GM04504 (cell line): ENCODE measurements around the gene MIOX.

Experiments used
- DNase-seq: peaks from one replicate; pipeline ENCODE4 v3.0.0-alpha.2; 2012; ENCODE audit warnings: low read depth

Gene MIOX

DNA sequence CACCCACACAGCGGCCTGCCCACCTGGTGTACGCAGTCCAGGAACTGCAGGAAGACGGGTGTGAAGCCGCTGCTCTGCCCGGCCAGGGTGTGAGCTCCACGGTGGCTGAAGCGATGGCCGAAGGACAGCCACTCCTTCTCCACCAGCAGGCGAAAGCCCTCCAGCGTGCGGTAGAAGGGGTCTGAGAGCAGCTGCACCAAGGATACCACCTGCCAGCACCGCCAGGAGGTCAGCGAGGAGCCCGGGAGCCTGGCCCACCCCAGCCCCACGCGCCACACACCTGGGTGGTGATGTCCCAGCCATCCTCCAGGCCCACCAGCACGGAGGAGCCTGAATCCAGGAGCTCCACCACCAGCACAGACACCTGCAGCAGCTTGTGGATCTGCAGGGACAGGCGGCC is 31.5 kb upstream of the MIOX start:
- no peak for DNase-seq

DNA sequence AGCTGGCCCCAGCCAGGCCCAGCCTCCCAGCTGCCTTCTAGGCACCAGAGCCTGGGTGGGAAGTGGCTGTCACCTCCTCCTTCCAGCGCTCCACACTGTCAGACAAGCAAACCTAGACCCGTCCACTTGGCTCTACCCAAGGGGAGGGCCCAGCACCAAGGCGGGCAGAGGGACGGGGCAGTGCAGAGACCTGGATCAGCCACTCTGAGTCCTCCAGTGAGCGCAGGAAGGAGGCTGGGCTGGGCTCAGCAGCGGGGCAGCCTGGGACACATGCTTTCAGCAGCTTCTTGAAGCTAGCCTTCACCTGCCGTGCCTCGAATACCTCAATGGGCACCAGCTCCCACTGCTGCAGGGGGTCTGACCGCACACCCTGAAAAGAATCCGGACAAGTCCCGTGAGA is 30.6 kb upstream of the MIOX start:
- DNase-seq = no peak

DNA sequence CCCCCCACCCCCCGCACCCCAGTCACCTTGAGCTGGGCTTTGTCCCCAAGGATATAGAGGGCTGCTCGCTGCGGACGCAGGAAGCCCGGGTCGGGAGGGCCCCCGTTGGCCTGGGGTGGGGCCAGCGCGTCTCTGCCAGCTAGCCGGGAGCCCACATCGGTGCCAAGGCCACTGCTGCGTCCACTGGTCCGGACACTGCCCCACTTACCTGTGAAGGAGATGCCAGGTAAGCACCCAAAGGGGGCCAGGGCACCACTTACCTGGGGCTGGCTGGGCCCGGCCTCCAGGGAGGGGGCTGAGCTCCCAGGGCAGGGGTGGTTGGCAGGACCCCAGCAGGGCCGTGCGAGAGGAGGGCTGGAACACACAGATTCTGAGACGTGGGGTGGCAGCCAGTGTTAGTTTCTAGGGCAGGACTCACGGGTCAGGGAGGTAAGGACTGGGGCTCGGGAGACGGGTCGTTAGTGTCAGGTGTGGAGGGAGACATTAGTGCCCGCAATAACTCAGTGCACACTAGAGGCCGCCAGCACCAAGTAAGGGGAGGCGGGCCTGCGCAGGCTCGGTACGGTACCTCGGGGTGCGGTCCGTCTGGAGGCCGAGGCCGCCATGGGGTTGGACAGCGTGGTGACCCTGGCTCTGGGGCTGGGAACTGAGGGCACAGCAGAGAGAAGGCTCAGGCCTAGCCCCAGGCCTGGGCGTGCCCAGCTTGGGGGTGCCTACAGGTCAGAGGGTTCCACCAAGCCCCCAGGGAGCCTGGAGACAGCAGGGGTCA is 30.0 kb upstream of the MIOX start:
- DNase-seq = no peak

DNA sequence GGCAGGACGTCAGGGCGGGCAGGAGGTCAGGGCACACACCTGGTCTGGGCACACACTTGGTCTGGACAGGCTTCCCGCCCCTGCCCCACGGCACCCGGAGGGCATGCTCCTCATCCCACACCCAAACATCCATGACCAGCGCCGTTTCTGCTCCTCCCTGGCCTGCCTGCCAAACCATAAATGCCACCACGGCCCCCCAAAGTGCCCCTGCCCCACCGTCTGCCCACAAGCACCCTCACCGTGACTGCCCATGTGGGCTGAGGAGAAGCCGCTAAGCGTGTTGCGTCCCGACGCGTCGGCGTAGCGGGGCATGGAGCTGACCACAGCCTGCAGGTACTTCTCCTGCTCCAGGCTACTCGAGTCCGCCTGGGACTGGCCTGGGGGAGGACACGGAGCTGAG is 27.6 kb upstream of the MIOX start:
- DNase-seq = no peak

DNA sequence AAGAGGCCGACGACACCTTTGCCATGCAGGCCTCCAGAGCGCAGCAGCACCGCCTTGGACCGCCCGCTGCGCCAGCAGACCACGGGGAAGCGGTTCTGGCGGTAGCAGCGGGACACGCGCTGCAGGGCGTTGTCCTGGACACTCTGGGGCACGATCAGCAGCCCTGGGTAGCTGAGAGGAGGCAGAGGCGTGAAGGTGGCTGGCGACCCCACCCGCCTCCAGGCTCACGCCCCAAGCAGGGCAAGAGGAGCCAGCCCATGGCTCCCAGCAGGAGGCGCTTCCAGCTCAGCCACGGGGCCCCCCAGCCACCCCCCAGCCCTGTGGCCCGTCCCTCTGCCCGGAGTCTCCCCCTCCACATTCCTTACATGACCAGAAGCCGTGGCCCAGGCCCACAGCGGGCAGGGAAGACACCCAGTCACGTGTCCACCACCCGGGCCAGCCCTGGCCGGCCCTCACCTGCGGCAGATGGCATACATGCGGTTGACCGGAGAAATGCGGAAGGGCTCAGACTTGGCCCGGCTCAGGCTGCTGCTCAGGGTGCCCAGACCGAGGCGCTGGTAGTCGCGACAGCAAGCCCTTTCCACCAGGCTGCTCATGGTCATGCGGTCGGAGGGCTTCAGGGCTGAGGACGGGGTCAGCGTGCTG is 27.0 kb upstream of the MIOX start:
- DNase-seq = no peak

DNA sequence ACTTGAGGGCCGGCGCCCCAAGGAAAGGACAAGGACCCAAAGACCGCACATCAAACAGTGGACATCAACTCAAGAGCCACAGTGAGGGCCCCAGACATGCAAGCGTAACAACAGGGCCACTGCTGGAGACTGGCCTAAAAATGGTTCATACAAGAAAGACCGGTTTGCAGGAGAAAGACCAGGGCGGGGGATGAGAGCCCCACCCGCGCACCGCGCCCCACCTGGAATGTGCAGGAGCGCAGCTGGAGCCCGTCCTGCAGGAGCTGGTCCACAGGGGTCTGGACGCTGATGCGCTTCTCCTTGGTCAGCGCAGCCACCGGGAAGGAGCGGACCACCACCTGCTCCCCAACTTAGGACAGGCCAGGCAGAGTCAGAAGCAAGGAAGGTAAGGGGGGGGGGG is 25.7 kb upstream of the MIOX start:
- DNase-seq = no peak

DNA sequence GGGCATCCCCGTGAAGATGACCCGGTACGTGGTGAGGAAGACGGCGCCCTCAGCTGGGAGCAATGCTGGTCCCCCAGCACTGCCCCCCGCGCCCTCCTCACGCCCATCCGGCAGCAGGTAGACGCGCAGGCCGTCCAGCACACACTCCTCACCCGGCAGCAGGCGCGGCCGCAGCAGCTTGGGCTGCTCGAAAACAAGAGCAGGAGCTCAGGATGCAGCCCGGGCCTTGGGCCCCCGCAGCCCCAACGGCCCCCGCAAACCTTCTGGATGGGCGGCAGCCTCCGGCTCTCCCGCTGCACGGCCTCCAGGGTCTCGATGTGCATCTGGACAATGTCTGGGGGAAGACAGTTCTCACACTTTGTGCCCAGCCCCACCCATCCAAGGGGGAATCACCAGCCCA is 25.1 kb upstream of the MIOX start:
- no peak for DNase-seq

DNA sequence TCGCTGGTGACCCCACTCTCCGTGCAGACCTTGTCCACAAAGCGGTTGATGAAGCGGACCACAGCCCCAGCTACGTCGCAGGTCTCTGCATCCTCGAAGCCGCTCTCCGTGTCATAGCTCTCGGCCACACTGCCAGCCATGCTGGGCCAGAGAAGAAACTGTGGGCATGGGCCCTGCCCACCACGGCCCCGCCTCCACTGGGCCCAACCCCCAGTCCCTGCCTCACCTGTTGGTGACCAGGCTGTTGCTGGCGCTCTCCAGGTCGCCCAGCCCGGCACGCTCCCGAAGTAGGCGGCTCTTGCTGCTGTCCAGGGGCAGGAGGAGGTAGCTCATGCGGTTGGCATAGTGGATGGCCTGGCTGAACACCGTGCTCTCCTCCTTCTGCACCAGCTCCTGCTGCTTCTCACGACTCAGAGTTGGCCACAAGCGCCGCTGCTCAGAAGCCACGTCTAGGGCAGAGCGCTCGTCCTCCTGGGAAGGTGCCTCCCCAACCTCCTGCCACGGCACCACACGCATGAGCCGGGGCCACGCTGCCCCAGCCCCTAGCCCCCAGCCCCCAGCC is 24.6 kb upstream of the MIOX start:
- no peak for DNase-seq

DNA sequence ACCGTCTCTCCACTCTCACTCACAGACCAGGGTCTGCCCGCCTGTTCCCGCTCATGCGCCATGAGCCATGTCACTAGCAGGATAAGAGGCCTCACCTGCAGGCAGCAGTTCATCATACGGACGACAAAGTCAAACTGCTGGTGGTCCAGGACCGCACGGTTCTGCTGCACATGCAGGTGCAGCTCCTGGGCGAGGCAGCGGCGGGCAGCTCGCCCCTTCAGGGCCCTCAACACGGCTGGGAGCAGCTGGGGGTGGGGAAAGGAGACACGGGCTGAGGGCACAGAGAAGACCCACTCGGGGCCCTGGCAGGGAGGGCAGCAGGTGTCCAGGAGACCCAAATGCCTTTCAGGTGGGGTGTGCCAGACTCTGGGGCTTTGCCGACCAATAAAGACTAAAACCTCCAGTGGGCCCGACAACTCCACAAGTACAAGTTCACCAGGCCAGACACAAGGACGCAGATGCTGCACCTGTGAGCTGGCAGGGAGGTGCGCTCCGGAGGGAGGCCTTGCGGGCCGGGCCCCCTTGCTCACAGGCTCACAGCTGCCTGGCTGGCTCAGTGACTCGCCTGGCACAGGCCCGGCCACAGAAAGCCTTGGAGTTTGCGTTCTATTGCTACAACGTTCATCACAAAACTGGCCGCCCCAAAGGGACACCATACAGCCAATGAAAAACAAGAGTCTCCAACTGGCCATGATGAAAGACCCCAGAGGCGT is 23.3 kb upstream of the MIOX start:
- DNase-seq = no peak

DNA sequence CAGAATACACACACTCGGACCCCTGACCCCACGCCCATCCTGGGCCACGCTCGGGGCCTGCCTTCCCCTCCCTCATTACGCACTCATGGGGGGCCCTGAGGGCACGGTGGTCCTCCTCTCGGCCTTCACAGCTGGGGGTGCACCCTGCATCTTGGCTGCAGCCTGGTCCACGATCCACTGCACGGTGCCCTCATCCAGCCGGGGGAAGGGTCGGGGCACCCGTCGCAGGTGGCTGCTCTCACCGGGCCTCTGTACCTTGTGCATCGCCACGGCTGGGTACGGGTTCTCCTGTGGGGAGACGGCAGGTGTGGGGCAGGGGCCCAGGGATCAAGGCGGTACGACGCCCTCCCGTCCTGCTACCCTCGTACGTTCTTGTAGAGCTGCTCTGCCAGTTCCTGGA is 22.2 kb upstream of the MIOX start:
- no peak for DNase-seq

DNA sequence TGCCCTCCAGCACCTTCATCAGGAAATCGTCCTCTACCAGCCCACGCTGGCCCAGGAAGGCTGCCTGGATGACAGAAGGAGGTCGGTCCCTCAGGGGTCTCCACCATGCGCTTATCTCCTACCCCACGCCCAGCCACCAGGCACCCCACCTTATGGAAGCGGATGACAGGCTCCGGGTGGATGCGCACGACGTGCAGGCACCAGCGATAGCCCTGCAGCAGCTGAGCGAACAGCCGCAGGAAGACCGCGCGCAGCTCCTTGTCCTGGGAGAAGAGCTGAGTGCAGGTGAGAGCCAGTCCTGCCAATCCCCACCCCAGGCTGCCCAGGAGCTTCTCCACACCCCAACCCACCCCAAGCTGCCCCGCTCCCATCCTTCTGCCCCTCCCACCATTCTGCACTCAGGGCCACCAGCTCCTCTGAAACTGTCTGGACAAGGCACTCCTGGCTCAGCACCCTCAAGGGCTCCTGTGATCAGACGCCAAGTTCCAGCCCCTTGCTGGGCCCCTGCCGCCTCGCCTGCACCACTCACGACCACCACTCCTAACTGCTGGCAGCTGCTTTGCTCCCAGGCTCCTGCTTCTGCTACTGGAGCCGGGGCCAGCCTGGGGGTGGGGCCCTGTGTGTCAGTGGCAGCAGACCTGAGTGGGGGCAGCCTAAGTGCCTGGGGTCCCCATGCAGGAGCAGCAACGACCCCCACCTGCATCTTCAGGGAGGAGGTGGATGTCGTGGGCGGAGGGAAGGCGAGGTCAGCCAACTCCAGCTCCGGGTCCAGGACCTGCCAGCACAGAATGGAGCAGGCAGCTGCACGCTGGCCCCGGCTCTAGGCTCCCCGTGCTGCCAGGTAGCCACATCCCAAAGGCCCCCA is 21.4 kb upstream of the MIOX start:
- no peak for DNase-seq

DNA sequence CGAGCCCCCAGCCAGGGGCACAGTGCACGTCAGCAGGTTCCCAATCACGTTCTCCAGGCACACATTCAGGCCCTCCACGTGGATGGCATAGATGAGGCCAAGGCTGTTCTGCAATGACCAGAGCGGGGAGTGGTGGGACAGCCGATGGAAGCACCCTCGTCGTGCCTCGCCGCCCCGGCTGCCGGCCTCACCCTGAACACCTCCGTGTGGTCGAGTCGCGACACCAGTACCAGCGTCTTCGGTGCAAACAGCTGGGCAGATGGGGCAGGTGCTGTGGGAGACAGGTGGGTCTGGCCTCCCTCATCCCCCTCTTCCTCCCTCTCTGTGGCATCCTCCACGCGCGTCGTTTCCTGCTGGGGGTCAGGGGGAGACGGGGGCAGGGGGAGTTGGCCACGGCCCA is 19.3 kb upstream of the MIOX start:
- no peak for DNase-seq

DNA sequence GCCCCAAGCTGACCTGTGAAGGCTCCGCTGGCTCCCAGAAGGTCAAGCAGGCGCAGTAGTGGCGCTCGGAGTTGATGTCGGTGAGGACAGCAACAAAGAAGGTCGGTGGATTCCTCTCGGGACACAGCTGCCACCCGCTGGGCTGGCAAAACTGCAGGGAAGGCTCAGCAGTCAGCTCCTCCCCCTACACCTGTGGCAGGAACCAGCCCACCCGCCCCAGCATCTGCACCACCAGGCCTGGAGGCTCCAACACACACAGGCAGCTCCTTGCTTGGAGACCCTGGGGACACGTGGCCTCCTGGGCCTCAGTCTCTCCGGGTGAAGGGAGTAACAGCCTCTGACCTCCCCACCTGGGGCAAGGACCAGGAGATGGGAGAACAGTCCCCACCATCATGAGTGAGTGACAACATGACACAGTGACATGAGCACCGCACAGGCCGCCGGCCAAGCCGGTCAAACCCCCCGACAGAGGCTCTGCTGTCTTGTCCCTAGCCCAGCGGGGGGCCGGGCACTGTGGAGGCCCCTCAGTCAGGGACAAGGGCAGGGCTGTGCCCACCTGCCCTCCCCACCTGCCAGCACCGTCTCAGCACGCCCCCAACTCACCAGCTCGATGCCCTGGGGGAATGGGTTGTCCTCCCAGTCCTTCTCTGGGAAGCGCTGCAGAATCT is 18.8 kb upstream of the MIOX start:
- no peak for DNase-seq

DNA sequence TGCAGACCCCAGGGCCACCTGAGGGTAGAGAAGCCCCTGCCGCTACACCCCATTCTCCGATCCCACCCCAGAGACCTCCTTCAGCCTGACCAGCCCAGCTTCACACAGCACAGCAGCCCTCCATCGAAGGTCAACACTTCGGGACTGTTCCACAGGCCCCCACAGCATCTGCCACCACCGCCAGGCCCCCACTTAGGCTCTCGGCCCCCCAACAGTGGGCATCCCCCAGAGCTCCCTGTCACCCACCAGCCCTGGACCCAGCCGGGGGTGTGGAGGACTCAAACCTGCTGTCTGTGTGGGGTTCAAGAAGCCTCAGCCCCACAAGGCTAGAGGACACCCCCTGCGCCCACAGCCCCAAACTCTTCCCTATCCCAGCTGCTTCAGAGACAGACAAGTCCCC is 18.0 kb upstream of the MIOX start:
- DNase-seq = no peak

DNA sequence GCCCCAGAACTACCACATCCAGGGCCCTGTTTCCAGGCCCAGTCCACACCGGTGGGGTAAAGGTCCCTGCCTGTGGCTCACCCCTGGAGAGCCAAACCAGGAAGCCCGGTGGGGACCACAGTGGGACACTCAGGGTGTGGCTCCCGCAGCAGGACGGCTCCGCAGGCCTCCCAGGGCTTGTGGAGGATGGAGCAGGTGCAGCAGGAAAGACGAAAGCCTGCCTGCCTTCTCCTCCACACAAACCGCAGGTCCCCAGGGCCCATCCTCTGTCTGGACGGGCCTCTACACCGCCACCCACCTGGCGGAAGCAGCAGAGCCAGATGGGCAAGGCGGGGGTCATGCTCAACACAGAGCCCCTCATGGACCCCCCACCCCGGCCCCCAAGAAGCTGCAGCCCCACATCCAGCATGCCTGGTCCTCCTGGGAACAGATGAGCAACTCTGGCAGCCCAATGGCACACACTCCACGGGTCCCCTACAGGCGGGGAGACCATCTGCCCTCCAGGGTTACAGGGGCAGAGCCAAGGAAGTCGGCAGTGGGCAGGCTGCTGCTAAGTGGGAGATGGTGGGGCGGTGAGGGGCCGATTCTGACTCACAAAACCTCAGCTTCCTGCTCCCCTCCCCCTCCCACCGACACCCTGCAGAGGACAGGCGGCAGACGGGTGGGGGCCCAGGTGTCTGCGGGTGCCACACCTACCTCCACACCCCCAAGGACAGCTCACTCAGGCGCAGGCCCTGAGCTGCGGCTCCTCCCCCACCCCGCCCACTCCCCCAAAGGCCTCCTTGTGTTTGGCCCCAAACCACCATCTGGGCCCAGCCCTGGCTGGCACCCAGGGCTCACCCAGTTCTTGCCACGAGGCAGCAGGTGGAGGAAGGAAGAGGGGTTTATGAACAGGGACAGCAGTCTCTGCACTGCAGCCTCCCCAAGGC is 17.0 kb upstream of the MIOX start:
- DNase-seq = no peak

DNA sequence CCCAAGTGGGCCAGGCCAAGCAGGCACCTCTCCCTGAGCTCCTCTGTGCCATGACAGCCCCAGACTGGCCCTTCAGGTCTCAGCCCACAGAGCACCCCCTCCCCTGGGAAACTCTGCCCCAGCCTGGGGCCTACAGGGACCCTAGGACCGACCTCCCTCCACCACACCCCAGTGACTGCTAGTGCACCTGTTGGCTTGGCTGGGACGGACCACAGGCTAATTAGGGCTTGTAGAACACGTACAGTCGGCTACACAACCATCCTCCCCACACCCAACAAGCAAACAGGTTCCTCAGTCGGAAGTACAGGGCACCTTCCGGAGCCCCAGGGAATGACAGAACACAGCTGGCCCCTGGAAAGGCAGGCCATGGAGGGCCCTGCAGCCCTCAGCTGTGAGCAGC is 16.2 kb upstream of the MIOX start:
- DNase-seq = no peak

DNA sequence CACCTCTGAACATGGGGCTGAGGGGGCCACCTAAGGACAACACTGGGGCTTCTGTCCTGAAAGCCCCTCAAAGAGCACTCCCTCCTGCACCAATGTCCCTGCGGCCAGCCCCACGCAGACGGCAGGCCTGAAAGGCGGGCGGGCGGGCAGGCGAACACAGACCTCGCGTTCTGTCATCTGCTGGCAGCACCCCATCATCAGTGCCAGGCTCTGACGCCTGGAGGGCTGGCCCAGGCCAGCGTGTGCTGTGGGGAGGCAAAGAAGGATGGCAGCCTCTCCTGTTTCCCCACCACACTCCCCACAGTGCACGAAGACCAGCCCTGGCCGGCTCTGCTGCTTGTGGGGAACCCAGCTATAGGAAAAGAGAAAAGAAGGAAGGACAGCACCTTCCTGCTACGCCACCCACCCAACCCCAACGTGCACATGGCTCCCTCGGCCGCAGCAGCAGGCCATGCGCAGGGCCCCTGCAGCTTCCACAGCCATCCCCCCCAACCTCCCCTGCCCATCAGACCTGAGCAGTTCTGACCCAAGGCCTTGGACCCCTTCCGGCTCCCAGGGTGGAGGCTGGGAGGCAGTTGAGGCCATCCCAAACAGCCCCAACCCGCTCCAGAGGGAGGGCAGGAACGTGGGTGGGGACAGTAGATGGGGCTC is 15.3 kb upstream of the MIOX start:
- DNase-seq = no peak

DNA sequence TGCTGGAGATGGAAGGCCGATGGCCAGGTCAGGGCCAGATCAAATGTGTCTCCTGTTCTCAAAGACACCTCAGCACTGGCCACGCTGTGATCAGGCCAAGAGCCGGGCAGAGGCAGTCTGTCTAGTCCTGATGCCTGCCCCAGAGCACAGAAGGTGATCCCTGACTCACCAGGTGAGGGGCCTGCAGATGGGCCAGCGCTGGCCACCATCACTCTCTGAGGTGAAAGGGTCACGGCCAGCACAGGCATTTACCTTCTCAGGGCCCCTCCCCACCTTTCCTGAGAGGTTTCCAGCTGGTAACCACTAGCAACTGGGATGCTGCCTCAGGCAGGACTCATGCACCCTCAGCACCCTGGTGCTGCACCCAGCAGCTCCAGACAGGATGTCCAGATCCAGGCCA is 14.7 kb upstream of the MIOX start:
- DNase-seq = no peak

DNA sequence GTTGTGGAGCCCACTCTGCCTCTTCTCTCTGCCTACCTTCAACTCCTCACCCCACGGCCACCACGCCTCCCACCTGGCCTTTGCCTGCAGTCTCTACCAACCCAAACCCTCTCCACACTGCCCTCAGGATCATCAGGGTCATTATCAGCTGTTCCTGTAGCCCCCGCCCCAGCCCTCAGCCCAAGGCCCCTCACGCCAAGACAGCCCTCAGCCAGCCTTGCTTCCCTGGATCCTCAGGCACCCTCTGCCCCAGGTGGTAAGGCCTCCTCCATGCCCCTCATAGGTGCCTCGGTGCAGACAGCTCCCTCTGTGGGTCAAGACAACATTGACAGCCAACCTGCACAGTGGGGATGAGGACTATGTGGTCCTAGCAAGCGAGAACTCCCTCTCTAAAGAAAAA is 13.6 kb upstream of the MIOX start:
- no peak for DNase-seq
